NCI-H510A (cell line): ENCODE data around the gene OAS2.

Source experiments
- DNase-seq: peaks from one replicate; lab custom pipeline; 2025; lab: John Stamatoyannopoulos, UW

The OAS2 gene, protein sequence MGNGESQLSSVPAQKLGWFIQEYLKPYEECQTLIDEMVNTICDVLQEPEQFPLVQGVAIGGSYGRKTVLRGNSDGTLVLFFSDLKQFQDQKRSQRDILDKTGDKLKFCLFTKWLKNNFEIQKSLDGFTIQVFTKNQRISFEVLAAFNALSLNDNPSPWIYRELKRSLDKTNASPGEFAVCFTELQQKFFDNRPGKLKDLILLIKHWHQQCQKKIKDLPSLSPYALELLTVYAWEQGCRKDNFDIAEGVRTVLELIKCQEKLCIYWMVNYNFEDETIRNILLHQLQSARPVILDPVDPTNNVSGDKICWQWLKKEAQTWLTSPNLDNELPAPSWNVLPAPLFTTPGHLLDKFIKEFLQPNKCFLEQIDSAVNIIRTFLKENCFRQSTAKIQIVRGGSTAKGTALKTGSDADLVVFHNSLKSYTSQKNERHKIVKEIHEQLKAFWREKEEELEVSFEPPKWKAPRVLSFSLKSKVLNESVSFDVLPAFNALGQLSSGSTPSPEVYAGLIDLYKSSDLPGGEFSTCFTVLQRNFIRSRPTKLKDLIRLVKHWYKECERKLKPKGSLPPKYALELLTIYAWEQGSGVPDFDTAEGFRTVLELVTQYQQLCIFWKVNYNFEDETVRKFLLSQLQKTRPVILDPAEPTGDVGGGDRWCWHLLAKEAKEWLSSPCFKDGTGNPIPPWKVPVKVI

DNA sequence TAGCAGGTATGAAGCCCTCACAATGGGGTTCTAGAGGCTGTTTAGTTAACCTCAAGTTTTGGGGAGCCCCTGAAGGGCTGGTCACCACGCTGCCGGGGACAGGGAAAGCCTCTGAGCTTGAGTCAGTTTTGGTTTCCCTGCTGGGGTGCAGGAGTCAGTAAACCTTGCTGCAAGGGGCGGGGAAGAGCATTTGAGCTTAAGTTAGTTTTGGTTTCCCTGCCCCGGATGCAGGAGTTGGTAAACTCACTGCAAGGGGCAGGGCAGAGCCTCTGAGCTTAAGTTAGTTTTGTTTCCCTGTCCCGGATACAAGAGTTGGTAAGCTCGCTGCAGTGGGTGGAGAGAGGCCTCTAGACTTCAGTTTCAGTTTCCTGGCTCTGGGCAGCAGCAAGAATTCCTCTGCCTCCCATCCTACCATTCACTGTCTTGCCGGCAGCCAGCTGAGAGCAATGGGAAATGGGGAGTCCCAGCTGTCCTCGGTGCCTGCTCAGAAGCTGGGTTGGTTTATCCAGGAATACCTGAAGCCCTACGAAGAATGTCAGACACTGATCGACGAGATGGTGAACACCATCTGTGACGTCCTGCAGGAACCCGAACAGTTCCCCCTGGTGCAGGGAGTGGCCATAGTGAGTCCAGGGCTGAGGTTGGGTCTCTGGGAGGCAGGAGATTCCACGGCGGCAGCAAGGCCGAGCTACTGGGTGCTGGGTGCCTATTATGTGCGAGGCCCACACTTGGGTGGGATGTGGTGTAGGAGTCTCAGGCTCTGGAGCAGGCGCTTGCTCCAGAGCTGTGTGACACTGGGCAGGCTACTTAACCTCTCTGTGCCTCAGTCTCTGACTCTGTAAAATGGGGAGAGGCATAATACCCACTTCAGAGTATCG lies at the start of gene OAS2:
OAS2 (plus strand) TSS at position 357 of the 878 bp plus-strand sequence; CDS start at position 447, 90 bp downstream.
- DNase-seq = no peak

DNA sequence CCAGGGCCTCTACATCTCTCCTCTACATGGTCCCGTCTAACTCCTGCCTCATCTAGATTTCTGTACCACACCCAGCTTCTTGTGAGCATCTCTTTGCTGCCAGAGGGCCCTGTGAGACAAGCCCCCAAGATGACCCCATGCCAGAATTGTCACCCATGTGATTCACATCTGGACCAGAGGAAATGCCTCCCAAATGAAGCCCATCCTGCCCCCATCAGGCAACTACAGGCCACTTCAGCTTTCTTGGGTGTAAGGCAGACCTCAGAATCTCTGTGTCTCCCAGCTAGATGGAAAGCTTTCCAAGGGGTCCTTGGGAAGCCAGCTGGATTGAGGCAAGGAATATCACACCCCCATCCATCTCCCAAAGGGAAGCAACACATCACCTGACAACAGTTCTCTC lies 49.3 kb upstream of the OAS2 start:
- DNase-seq = no peak

DNA sequence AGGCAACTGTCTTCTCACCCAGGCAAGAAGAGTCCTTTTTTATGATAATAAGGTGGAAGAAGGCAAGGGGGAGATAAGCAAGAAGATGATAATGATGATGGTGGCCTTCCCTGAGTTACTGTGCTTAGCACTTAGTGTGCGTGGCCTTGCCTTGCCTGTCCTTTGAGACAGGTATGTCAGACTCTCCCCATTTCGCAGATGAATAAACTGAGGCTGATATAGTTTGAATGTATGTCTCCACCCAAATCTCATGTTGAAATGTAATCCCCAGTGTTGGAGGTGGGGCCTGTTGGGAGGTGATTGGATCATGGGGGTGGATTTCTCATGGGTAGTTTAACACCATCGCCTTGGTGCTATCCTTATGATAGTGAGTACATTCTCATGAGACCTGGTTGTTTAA lies 48.6 kb upstream of the OAS2 start:
- DNase-seq = no peak

DNA sequence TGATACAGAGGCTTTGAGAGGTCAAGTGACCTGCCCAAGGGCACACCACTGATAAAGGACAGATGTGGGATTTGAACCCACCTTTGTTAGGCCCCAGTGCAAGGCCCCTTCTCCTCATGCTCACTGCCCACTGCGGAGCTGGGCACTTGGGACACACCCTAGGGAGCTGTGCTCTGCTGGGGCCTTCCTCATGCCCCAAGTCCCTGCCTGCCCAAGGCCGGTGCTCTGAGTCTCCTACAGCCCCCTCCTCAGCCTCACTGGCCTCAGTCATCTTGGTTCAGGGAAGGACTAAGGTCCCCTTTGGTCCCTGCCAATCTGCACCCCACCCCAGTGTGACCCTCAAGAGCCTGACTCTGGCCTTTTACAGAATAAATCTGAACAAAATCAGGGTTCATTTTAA lies 48.0 kb upstream of the OAS2 start:
- DNase-seq = no peak

DNA sequence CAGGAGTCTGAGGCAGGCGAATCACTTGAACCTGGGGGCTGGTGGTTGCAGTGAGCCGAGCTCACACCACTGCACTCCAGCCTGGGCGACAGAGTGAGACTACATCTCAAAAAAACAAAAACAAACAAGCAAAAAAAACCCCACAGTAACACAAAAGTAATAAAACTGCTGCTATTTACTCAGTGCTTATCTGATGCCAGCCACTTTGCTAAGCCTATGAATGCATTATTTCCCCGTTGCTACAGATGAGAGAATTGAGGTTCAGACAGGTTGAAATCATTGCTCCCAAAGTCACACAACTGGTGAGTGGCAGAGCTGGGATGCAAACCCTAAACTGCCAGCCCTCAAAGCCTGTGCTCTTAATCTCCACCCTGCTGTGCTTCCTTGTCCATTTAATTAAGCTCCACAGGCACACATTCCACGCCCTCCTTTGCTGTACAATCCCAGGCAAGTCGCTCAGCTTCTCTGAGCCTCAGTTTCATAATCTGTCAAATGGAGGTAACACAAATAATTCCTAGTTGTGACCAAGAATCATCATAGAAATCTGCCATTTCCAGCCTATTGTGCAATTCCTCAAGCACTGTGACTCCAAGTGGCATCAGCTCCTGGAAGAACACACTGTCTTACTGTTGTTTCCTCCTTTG lies 45.7 kb upstream of the OAS2 start:
- DNase-seq = no peak

DNA sequence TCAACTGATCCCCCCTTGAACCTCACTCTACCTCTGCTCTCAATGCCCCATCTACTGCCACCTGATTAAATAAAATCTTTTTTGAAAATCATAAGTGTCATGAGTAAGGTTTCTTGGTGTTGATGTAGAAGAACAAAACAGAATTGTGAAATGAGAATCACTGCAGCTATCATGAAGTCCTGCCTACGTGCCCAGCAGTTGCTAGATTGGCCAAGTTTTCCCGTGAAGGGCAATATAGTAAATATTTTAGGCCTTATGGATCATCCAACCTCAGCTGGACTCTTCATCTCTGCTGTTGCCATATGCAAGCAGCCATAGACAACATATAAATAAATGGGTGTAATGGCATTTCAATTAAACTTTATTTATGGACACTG lies 45.2 kb upstream of the OAS2 start:
- DNase-seq = no peak

DNA sequence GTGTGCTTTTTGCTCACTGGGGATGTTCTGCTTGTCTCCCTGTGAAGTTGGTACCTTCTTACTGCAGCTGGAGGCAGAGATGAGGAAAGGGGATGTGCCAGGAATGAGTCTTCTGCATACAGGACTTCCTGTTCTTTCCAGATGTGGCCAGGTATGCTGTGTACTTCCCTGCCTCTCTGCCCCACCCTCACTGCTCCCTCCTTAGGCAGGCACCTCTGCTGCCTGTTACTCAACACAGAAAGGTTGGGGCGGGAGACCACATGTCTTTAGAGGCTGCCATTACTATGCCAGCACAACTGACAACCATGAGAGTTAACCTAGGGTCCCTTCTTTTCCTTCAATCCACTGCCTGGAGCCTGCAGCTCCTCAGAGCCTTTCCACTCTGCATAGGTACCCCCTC lies 42.1 kb upstream of the OAS2 start:
- DNase-seq = no peak

DNA sequence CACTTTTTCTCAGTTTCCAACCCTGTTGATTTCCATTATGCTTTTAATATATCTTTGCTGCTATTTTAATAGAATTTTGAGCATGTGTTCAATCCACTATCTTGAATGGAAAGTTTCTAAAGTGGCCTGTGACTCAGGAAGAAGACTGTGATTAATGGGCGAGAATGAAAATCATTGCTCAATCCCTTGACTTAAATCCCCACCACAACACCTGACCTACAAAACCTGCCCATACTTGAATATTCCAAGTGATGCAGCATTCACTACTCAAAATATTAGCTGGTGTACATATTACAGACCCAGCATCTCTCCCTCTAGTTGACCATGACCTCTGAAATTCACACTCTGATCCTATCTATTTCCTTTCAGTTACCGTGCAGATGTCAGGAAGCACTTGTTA lies 41.4 kb upstream of the OAS2 start:
- DNase-seq = peak; percentile 18

DNA sequence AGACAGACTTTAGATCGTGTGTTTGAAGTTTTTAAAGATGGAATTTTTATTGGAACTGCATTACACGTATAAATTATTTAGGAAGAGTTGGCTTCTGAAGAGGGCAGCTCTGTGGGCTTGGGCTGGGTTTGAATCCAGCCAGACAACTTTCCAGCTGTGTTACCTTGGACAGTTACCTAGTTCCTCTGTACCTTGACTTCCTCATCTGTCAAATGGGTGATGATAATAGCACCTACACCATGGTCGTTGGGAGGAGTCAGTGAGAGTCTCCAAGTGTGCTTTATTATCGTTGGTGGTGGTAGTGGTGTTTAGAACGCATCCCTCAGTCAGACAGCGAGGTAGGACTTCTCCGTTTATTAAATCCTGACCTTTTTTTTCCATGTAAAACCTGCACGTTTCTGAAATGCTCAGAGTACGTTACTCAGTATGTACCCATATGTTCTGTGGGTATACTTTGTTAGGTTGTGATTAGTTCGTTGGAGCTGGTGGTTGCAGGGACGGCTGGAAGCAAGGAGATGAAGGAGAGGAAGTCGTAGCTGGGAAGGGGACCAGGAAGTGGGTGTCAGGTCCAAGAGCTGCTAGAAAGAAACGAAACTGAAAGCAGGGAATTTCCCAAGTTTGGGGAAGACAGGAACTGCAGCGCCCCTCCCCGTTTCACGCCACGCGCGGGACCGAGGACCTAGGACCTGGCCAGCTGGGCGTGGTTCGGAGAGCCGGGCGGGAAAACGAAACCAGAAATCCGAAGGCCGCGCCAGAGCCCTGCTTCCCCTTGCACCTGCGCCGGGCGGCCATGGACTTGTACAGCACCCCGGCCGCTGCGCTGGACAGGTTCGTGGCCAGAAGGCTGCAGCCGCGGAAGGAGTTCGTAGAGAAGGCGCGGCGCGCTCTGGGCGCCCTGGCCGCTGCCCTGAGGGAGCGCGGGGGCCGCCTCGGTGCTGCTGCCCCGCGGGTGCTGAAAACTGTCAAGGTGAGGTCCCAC lies 40.3 kb upstream of the OAS2 start, which contains the start of gene OAS3:
OAS3 (plus strand) TSS at position 734 of the 979 bp plus-strand sequence; CDS start at position 791, 57 bp downstream.
- DNase-seq = peak; percentile 62

DNA sequence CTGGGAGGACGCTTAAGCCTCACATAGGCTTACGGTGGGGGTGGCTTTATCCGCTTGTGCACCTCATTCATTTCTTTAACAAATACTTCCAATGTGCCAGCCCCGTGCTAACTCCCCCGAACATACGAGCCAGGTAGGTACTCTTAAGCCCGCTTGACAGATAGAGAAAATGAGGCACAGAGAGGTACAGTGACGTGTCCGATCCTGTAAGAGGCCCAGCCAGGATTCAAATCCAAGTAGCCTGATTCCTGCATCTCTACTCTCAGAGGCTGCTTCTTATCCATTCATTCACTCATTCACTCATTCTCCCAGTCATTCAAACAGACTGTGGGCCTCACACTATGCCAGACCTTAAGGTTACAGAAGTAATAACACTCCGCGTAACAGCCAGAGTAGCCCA lies 39.6 kb upstream of the OAS2 start:
- DNase-seq = no peak

DNA sequence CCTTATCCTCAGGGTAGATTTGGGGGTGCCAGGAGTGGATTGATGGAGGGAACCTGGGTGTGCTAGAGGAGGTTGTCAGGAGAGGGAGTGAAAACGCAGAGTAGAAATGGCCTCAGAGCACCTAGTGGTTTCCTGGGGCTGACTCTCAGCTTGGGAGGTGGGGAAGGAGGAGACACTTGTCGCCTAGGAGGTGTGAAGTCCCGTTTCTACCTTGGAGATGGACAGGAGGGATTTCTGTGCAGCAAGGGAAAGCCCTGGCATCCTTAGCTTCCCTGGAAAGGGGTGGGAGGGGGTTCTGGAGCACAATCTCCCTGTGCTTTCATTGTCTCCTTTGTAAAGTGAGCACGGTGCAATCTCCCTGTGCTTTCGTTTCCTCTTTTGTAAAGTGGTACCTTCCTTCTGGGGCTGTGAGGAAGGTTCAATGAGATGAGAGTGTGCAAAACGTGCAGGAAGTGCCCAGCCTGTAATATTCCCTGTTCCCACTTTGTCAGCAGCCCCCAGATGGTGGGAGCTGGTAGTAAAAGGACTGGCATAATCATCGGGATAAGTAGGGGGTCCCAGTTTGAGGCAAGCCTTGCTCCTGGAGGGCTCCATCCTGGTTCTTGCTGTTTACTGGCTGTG lies 38.4 kb upstream of the OAS2 start:
- DNase-seq = no peak

DNA sequence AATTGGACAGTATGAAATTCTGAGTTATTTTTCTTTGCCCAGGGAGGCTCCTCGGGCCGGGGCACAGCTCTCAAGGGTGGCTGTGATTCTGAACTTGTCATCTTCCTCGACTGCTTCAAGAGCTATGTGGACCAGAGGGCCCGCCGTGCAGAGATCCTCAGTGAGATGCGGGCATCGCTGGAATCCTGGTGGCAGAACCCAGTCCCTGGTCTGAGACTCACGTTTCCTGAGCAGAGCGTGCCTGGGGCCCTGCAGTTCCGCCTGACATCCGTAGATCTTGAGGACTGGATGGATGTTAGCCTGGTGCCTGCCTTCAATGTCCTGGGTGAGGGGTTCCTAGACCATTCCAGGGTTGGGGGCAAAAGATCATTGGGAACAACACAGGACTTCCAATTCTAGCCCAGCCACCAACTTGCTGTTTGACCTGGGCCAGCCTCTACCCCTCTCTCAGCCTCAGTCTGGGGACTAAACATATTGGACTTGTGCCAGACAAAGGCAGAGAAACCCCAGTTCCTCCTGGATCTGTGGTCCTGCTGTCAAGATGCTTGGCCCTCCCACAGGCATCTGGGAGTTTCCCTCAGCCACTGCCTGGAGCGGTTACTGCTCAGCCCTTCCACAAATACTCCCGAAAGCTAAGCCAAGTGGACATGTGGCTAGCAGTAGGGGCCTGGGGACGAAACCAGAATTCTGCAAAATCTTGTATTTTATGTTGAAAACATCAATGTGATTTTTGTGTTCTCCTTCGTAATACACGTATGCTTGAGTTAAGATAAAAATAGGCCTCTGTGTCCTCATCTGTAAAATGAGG lies 36.6 kb upstream of the OAS2 start:
- no peak for DNase-seq

DNA sequence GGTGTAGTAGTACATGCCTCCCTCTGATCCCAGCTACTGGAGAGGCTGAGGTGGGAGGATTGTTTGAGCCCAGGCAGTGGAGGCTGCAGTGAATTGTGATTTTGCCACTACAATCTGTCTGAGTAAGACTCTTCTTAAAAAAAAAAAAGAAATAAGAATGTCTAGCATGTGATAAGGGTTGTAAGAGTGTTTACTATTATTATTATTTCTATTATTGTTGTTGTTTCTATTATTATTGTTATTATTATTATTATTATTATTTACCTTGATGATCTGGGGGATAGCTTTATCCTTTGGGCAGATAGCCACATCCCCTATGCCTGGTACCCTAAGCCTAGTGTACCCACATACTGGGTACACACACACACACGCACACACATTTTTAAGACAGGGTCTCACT lies 35.7 kb upstream of the OAS2 start:
- DNase-seq = no peak

DNA sequence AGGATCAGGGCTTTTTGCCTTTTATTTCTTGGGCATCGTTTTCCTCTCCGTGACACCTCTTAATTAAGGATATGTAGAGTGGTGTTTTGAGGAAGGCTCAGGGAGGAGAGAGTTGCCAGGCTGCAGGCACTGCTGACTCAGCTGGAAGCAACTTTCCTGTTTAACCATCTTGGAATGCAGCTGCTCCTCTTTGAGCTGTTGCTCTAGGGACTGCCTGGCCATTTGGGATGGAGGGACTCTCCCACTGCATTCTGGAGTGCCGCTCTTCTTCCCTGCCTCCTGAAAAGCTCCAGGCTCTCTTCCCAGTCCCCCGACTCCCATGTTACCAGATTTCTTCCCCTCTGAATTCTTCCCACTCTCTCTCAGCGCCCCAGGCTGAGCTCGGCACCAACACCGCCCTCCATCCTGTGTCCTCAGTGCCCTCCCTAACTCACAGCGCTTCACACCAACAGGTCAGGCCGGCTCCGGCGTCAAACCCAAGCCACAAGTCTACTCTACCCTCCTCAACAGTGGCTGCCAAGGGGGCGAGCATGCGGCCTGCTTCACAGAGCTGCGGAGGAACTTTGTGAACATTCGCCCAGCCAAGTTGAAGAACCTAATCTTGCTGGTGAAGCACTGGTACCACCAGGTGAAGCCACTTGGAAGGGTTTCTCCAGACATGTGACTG lies 34.2 kb upstream of the OAS2 start:
- no peak for DNase-seq

DNA sequence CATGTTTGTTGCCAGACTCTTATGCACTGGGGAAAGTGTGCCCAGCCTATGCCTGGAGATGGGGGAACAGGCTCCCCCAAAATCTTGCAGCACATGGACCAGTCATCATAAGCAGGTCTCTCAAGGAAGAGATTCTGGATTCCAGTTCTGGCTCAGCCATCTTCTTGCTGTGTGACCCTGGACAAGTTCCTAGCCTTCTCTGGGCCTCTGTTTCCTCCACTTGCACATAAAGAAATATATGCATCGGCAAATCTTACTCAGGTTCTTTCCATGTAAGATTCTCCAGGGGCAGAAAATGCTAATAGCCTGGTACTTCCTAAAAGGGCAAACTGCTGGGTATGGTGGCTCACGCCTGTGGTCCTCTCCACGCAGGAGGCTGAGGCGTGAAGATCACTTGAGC lies 32.8 kb upstream of the OAS2 start:
- no peak for DNase-seq

DNA sequence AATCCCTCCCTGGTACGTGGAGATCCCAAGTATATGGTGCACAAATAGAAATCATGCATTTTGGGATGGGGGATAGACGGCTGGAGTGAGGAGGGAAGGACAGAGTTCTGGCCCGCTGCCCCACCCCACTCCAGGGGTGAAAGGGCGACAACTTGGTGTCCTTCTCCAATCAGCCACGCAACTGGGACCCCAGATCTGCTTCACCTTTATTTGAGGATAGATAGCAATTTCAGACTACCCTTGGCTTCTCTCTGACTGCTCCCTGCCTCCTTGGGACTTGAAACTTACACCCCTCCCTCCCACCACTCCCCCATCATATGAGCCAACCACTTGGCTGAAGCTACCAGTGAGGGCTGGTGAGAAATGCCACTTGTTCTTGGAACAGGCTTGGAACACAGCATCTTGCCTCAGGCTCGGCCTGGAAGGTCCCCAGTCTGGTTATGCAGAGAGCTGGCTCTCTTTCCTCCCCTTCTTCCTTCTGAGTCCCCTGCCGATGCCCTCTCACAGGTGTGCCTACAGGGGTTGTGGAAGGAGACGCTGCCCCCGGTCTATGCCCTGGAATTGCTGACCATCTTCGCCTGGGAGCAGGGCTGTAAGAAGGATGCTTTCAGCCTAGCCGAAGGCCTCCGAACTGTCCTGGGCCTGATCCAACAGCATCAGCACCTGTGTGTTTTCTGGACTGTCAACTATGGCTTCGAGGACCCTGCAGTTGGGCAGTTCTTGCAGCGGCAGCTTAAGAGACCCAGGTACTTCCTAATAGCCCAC lies 31.9 kb upstream of the OAS2 start:
- no peak for DNase-seq

DNA sequence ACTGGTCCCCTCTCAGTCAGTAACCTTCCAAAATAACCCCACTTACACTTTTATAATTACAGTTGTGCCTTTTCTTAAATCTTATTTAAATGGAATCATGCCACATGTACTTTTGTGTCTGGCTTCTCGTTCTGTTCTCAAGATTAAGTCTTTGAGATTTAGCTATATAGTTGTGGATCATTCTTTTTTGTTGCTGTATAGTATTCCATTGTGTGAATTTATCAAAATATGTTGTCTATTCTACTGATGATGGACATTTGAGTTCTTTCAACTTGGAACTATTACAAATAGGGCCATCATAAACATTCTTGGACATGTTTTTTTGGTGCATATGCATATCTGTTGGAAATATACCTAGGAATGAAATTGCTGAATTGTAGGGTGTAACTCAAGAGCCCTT lies 31.0 kb upstream of the OAS2 start:
- DNase-seq = no peak

DNA sequence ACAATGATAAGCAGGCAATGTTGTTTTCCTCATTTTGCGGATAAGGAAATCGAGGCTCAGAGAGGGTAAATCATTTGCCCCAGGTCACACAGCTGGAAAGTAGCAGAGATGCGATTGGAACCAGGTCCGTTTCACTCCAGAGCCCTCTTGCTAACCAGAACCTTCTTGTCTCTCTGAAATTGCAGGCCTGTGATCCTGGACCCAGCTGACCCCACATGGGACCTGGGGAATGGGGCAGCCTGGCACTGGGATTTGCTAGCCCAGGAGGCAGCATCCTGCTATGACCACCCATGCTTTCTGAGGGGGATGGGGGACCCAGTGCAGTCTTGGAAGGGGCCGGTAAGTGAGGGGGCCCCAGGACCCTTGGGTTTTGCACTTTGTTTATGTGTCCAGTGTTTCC lies 30.6 kb upstream of the OAS2 start:
- no peak for DNase-seq
